ENCODE data around the gene KISS1R.

Gene KISS1R

DNA sequence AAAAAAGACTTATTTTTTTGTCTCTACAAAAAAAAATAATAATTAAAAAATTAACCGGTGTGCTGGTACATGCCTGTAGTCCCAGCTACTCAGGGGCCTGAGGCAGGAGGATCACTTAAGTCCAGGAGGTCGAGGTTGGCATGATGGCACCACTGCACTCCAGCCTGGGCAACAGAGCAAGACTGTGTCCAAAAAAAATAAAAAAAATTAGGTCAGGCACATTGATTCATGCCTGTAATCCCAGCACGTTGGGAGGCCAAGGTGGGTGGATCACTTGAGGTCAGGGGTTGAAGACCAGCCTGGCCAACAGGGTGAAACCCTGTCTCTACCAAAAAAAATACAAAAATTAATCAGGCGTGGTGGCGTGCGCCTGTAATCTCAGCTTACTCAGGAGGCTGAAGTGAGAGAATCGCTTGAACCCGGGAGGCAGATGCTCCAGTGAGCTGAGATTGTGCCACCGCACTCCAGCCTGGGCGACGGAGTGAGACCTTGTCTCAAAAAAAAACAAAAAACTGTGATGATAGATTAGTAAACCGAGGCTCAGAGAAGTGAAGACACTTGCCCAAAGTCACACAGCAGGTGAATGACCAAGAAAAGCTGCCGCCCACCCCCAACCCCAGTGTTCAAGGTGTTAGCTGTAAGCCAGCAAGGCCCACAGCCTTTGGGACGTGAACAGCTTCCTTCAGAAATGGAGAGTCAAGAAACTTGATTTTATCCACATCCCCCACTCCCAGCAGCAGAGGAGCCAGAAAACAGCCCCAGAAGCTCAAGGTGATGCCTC is 14.5 kb upstream of the KISS1R start:
- TF ChIP-seq CTCF (IDR thresholded peaks at IDR 0.05; ENCODE audit: low read length, missing control alignments): no peak
- no peak overlapping the region for H3K4me3 ChIP-seq (replicated peaks; ENCODE audit: low read depth, low read length)
- DNase-seq (ENCODE audit: low read depth): no peak

- H3K4me3 ChIP-seq (replicated peaks; ENCODE audit: low read depth, low read length): no peak overlapping the region
- no peak for TF ChIP-seq CTCF (IDR thresholded peaks at IDR 0.05; ENCODE audit: low read length, missing control alignments)
- no peak for DNase-seq (ENCODE audit: low read depth)
These were observed 13.8 kb upstream of the KISS1R start for GRCh38 chr19:903266-903797.

DNA sequence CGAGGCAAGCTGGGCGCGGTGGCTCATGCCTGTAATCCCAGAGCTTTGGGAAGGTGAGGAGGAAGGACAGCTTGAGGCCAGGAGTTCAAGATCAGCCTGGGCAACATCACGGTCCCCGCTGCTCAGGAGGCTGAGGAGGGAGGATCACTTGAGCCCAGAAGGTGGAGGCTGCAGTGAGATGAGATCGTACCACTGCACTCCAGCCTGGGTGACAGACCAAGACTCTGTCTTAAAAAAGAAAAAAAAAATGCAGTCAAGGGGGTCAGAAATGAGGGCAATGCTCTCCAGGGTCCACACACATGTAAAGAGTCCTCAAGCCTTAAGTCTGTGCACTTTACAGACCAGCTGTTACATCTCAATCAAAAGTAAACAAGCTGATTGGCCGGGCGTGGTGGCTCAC is 12.6 kb upstream of the KISS1R start:
- H3K4me3 ChIP-seq (replicated peaks; ENCODE audit: low read depth, low read length): no peak overlapping the region
- no peak for TF ChIP-seq CTCF (IDR thresholded peaks at IDR 0.05; ENCODE audit: low read length, missing control alignments)
- no peak for DNase-seq (ENCODE audit: low read depth)

DNA sequence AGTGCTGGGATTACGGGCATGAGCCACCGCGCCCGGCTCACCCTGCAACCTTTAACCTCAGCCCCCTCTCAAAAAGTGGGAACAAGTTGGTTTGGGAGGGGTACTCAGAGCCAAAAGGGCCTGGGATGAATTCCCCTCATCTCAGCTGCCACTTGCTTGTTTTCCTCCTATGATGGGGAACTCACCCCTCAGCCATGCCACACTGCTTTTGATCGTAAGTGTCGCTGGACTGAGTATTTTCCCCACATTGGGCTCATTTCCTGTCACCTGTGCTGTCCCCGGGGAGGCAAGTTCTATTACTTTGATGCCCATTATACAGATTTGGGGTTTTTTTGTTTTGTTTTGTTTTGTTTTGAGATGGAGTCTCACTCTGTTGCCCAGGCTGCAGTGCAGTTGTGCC is 10.7 kb upstream of the KISS1R start:
- no peak for DNase-seq (ENCODE audit: low read depth)
- TF ChIP-seq CTCF (IDR thresholded peaks at IDR 0.05; ENCODE audit: low read length, missing control alignments): no peak
- no peak overlapping the region for H3K4me3 ChIP-seq (replicated peaks; ENCODE audit: low read depth, low read length)

- no peak for TF ChIP-seq CTCF (IDR thresholded peaks at IDR 0.05; ENCODE audit: low read length, missing control alignments)
- H3K4me3 ChIP-seq (replicated peaks; ENCODE audit: low read depth, low read length): no peak overlapping the region
- no peak for DNase-seq (ENCODE audit: low read depth)
These were observed 9.8 kb upstream of the KISS1R start for GRCh38 chr19:907183-907853.

DNA sequence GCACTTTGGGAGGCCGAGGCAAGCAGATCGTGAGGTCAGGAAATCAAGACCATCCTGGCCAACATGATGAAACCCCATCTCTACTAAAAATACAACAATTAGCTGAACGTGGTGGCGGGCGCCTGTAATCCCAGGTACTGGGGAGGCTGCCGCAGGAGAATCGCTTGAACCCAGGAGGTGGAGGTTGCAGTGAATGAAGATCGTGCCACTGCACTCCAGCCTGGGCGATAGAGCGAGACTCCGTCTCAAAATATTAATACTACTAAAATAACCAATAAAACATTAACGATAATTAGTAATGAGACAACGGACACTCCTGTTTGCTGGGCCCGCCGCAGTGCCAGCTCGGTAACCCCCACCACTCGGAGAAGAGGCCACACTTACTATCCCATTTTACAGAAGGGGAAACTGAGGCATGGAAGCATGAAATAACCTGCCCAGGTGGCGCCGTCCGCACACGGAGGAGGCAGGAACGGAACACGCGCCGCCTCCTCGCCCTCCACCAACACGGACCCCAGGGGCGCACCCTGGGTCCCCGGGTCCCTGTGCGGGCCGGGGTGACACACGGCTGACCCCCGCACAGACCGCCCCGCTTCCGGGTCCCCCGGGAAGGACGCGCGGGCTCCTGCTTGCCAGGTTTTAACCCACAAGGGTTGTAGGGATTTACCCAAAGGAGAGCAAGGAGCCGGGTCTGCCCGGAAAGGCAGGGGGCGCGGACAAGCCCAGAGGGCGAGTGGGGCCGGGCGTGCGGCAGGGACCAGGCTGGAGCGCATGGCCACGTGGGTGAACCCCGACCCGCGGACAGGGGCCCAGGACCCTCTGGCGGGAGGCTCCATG is 5.7 kb upstream of the KISS1R start:
- TF ChIP-seq CTCF (IDR thresholded peaks at IDR 0.05; ENCODE audit: low read length, missing control alignments): no peak
- peak overlapping the region; percentile 17 for H3K4me3 ChIP-seq (replicated peaks; ENCODE audit: low read depth, low read length)

More for the DNA sequence above, 5.7 kb upstream of the KISS1R start:
- no peak for DNase-seq (ENCODE audit: low read depth)

Measured in fibroblast of pulmonary artery (primary cell).